Measurements from ENCODE around the gene GON4L. TPM values are rescaled to one million over a fixed set of nuclear protein-coding genes. Genes with fewer than 3 reads are reported as not detected.
"Not testable (repeated sequence)": the region's sequence is repeated elsewhere in the genome, so short reads cannot be mapped to it uniquely, and the experiment has no call there.

GON4L gene
- total and polyA plus RNA-seq, 2 experiments from 2014 or later: 26.4 to 42.0 TPM

DNA sequence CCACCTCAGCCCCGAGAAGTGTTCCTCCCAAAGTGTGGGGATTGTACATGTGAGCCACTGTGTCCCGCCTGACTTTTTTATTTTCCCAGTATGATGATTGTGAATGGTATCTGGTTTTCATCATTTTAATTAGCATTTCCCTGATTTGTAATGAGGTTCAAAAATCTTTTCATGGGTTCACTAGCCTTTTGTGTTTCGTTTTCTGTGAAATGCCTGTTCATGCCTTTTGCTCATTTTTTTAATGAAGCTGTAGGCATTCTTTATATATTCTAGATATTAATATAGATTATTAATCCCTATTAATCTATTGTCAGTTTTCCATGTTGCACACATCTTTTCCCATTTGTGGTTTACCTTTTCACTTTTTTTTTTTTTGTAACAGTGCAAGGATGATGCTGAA lies 147.6 kb downstream of the GON4L start:
- no peaks in the 10 kb centered on the region for H3K9me3 ChIP-seq (ENCODE audit: low read depth)
- DNase-seq (ENCODE audit: low read depth in 1 of 2, low spot score in 1 of 2): no peak

DNA sequence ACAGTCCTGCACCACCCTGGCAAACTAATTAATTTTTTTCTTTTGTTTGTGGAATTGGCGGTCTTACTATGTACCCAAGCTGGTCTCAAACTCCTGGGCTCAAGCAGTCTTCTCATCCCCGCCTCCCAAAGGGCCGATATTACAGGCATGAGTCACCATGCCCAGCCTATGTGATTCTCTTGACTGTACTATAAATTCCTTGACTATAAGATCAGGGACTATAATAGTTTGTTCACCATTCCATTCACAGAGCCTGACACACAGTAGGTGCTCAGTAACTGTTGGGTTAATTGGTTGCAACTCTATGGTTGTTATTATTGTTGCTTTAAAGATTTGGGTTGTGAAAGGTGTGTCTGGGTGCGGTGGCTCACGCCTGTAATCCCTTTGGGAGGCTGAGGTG lies 150.9 kb downstream of the GON4L start:
- H3K4me1 ChIP-seq (ENCODE audit: low read depth): no peaks in the 10 kb centered on the region
- H3K9me3 ChIP-seq (ENCODE audit: low read depth): no peaks in the 10 kb centered on the region
- no peak overlapping the region for H3K4me3 ChIP-seq
- DNase-seq (ENCODE audit: low read depth in 1 of 2, low spot score in 1 of 2): peak in 1 of 2 donors; percentile 47
- H3K27me3 ChIP-seq: no peaks in the 10 kb centered on the region
- TF ChIP-seq, protein P1, sequence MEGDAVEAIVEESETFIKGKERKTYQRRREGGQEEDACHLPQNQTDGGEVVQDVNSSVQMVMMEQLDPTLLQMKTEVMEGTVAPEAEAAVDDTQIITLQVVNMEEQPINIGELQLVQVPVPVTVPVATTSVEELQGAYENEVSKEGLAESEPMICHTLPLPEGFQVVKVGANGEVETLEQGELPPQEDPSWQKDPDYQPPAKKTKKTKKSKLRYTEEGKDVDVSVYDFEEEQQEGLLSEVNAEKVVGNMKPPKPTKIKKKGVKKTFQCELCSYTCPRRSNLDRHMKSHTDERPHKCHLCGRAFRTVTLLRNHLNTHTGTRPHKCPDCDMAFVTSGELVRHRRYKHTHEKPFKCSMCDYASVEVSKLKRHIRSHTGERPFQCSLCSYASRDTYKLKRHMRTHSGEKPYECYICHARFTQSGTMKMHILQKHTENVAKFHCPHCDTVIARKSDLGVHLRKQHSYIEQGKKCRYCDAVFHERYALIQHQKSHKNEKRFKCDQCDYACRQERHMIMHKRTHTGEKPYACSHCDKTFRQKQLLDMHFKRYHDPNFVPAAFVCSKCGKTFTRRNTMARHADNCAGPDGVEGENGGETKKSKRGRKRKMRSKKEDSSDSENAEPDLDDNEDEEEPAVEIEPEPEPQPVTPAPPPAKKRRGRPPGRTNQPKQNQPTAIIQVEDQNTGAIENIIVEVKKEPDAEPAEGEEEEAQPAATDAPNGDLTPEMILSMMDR (IDR thresholded peaks at IDR 0.05; ENCODE audit: low read depth, low read length): no peak
- no peak overlapping the region for H3K27ac ChIP-seq
- peaks cover 3% of the 10 kb centered on the region for H3K36me3 ChIP-seq

More for the DNA sequence above, 147.6 kb downstream of the GON4L start:
- Histone ChIP-seq H3K4me1 (ENCODE audit: low read depth) (no peaks in the 10 kb centered on the region), H3K27ac (no peak overlapping the region), H3K4me3 (no peak overlapping the region), H3K36me3 (peaks cover 3% of the 10 kb centered on the region), H3K27me3 (no peaks in the 10 kb centered on the region)
- TF ChIP-seq, protein P1 (IDR thresholded peaks at IDR 0.05; ENCODE audit: low read depth, low read length): no peak

DNA sequence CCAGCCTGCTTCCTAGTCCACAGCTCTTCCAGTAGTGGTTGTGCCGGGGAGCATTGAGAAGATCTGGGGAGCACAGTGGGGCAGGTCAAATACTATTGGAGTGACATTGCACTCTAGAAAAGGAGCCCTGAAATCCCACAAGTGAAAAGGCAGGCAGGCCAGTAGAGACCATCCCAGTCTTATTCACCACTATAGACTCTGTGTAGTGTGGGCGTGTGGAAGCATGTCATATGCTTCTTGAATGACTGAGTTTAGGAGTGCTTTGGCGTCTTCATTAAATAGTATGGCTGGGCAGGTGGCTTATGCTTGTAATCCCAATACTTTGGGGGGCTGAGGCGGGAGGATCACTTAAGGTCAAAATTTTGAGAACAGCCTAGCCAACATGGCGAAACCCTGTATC lies 152.6 kb downstream of the GON4L start:
- H3K4me1 ChIP-seq (ENCODE audit: low read depth); H3K27ac ChIP-seq; H3K27me3 ChIP-seq; H3K9me3 ChIP-seq (ENCODE audit: low read depth); H3K4me3 ChIP-seq; DNase-seq (ENCODE audit: low read depth in 1 of 2, low spot score in 1 of 2); H3K36me3 ChIP-seq: not testable (repeated sequence)

DNA sequence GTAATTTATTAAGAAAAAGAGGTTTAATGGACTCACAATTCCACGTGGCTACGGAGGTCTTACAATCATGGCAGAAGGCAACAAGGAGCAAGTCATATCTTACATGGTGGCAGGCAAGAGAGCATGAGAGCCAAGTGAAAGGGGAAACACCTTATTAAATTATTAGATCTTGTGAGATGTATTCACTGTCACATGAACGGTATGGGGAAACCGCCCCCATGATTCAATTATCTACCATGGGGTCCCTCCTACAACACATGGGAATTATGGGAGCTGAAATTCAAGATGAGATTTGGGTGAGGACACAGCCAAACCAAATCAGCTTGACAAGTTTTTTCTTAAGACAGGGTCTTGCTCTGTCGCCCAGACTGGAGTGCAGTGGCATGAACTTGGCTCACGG lies 153.8 kb downstream of the GON4L start:
- TF ChIP-seq, protein P1 (IDR thresholded peaks at IDR 0.05; ENCODE audit: low read depth, low read length): no peak
- H3K27ac ChIP-seq: no peak overlapping the region
- no peaks in the 10 kb centered on the region for H3K27me3 ChIP-seq
- no peak for DNase-seq (ENCODE audit: low read depth in 1 of 2, low spot score in 1 of 2)
- no peak overlapping the region for H3K4me3 ChIP-seq
- no peaks in the 10 kb centered on the region for H3K36me3 ChIP-seq
- H3K4me1 ChIP-seq (ENCODE audit: low read depth): peaks cover 11% of the 10 kb centered on the region
- H3K9me3 ChIP-seq (ENCODE audit: low read depth): no peaks in the 10 kb centered on the region

DNA sequence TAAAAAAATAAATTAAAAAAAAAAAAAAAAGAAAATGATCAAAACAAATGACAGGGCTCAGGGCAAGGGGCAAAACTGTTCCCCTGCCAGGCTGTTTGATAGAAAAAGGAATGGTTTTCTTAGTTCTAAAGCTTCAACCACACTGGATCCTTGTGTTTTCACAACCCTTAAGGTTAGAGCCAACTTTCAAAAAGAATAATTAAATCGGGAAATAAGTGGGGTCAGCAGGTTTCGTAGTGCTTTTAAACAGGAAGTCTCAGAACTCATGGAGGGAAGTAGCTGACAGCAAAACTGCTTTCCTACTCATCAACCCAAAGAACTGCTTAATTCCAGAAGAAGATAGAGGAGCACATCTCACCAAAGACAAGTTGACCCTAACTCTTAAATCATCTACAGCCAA lies 155.3 kb downstream of the GON4L start:
- not testable (repeated sequence) for DNase-seq (ENCODE audit: low read depth in 1 of 2, low spot score in 1 of 2); H3K27ac ChIP-seq; H3K4me3 ChIP-seq; H3K36me3 ChIP-seq; H3K27me3 ChIP-seq; H3K9me3 ChIP-seq (ENCODE audit: low read depth)
- peaks cover 11% of the 10 kb centered on the region for H3K4me1 ChIP-seq (ENCODE audit: low read depth)

Other genes with a start within 250 kb of the GON4L start
- gene MSTO1, start 247.0 kb downstream of the GON4L start, total RNA-seq: 37.8 and 52.7 TPM in 2 replicates
- gene MSTO1, start 247.0 kb downstream of the GON4L start, polyA plus RNA-seq: 59.8 and 70.5 TPM in 2 replicates
- 33.6 and 44.7 TPM in 2 replicates for gene YY1AP1, start 168.4 kb downstream of the GON4L start, total RNA-seq
- 42.0 and 43.3 TPM in 2 replicates for gene YY1AP1, start 168.4 kb downstream of the GON4L start, polyA plus RNA-seq
- gene DAP3, start 168.1 kb downstream of the GON4L start, total RNA-seq: 91.2 and 104 TPM in 2 replicates
- 116 and 120 TPM in 2 replicates for gene DAP3, start 168.1 kb downstream of the GON4L start, polyA plus RNA-seq
- gene SYT11, start 2.4 kb upstream of the GON4L start, total RNA-seq: 2.1 and 2.5 TPM in 2 replicates
- gene SYT11, start 2.4 kb upstream of the GON4L start, polyA plus RNA-seq: 1.4 and 2.3 TPM in 2 replicates
- 29.1 and 48.7 TPM in 2 replicates for gene RIT1, start 54.1 kb upstream of the GON4L start, total RNA-seq
- gene RIT1, start 54.1 kb upstream of the GON4L start, polyA plus RNA-seq: 40.6 and 54.2 TPM in 2 replicates
- 61.0 and 86.4 TPM in 2 replicates for gene KHDC4, start 77.2 kb upstream of the GON4L start, total RNA-seq
- gene KHDC4, start 77.2 kb upstream of the GON4L start, polyA plus RNA-seq: 26.6 and 31.5 TPM in 2 replicates
- 0.33 TPM in 1 of 2 replicates, not detected in the other for gene RXFP4, start 84.4 kb upstream of the GON4L start, total RNA-seq
- gene RXFP4, start 84.4 kb upstream of the GON4L start, polyA plus RNA-seq: 0.74 TPM in 1 of 2 replicates, not detected in the other
- 89.4 and 126 TPM in 2 replicates for gene ARHGEF2, start 121.3 kb upstream of the GON4L start, total RNA-seq
- 38.6 and 54.9 TPM in 2 replicates for gene ARHGEF2, start 121.3 kb upstream of the GON4L start, polyA plus RNA-seq
- 119 and 198 TPM in 2 replicates for gene SSR2, start 163.7 kb upstream of the GON4L start, total RNA-seq
- 174 and 188 TPM in 2 replicates for gene SSR2, start 163.7 kb upstream of the GON4L start, polyA plus RNA-seq
- gene UBQLN4, start 196.6 kb upstream of the GON4L start, total RNA-seq: 43.1 and 51.0 TPM in 2 replicates
- 29.2 and 38.5 TPM in 2 replicates for gene UBQLN4, start 196.6 kb upstream of the GON4L start, polyA plus RNA-seq
- 75.5 and 116 TPM in 2 replicates for gene LAMTOR2, start 197.6 kb upstream of the GON4L start, total RNA-seq
- 199 and 208 TPM in 2 replicates for gene LAMTOR2, start 197.6 kb upstream of the GON4L start, polyA plus RNA-seq
- 1.6 and 3.1 TPM in 2 replicates for gene RAB25, start 203.9 kb upstream of the GON4L start, total RNA-seq
- gene RAB25, start 203.9 kb upstream of the GON4L start, polyA plus RNA-seq: 2.1 and 2.4 TPM in 2 replicates
- gene MEX3A, start 225.3 kb upstream of the GON4L start, total RNA-seq: 48.8 and 58.6 TPM in 2 replicates
- 17.2 and 24.8 TPM in 2 replicates for gene MEX3A, start 225.3 kb upstream of the GON4L start, polyA plus RNA-seq